Adrenal gland (tissue), 5 donors: ENCODE measurements around the gene CSRNP2.

Source experiments
- POLR2A ChIP-seq, 2 donors: fragments of 450-650 bp; IDR thresholded peaks; one replicate each; pipeline ENCODE4 v1.6.1; 2017; ENCODE audit warnings: antibody characterized with exemption in 2 of 2, mild to moderate bottlenecking in 2 of 2, moderate library complexity in 1 of 2
- TF ChIP-seq, protein P1 (sequence below), 6 experiments: fragments of 450-650 bp in 4 of 6; fragments of 200-600 bp in 2 of 6; sonication (generic) in 1 of 6; IDR thresholded peaks; 1 replicate in 5 of 6; 2 replicates in 1 of 6; pipeline versions ENCODE4 v1.5.1 to v1.8.0; 2016 to 2021; ENCODE audit warnings: antibody characterized with exemption in 6 of 6, mild to moderate bottlenecking in 2 of 6, moderate library complexity in 1 of 6
- donor health status: DM: no; HTN: no; CAD: no.

GRCh38 chr12:51056242-51056641, 27.2 kb downstream of the CSRNP2 start:
- no peak for TF ChIP-seq POLR2A (IDR thresholded peaks at IDR 0.05)
- TF ChIP-seq, protein P1, sequence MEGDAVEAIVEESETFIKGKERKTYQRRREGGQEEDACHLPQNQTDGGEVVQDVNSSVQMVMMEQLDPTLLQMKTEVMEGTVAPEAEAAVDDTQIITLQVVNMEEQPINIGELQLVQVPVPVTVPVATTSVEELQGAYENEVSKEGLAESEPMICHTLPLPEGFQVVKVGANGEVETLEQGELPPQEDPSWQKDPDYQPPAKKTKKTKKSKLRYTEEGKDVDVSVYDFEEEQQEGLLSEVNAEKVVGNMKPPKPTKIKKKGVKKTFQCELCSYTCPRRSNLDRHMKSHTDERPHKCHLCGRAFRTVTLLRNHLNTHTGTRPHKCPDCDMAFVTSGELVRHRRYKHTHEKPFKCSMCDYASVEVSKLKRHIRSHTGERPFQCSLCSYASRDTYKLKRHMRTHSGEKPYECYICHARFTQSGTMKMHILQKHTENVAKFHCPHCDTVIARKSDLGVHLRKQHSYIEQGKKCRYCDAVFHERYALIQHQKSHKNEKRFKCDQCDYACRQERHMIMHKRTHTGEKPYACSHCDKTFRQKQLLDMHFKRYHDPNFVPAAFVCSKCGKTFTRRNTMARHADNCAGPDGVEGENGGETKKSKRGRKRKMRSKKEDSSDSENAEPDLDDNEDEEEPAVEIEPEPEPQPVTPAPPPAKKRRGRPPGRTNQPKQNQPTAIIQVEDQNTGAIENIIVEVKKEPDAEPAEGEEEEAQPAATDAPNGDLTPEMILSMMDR (IDR thresholded peaks at IDR 0.05): no peak
